ENCODE results near the gene FAIM2.

FAIM2 gene

DNA sequence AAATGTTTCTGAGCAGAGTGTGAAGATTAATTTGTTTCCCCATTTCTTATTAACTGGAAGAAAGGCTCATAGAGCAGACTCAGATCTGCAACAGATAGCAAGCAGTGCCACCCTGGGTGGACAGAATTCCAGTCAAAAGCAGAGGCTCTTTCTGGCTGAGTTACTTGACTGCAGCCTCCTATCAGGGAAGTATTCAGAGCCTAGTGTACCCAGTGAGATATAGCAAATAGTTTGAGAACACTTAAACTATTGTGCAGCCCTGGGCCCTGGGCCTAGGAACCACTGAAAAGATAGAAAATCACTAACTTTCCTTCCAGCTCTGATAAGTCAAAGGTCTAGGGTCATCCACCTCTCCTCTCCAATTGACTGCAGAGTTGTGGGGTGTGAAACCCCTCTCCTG is 35.6 kb upstream of the FAIM2 start:
- H3K4me3 ChIP-seq (ENCODE audit: low read depth, low read length), result no peak overlapping the region
- no peak for TF ChIP-seq CTCF (IDR thresholded peaks at IDR 0.05; ENCODE audit: borderline replicate concordance, insufficient read depth, low read depth, low read length)

- TF ChIP-seq CTCF (IDR thresholded peaks at IDR 0.05; ENCODE audit: borderline replicate concordance, insufficient read depth, low read depth, low read length), result no peak
Measured at GRCh38 chr12:49937639-49938300, 34.1 kb upstream of the FAIM2 start.

DNA sequence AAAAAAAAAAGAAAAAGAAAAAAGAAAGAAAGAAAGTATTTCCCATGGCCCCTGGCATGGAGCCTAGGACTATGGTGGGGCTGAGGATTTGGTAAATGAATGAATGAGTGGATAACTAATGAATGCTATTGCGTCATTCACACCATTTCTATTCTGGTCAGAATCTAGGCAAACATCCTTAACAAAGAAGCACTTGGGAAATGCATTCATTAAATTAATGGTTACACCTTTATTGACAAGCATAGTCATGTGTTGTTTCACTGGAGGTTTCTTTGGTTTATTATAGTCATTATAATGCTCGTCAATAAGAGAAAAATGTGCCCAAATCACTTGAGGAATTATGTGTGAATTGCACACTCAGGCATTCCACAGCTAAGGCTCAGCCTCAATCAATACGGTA is 33.2 kb upstream of the FAIM2 start:
- TF ChIP-seq CTCF (IDR thresholded peaks at IDR 0.05; ENCODE audit: borderline replicate concordance, insufficient read depth, low read depth, low read length), result no peak
- H3K4me3 ChIP-seq (ENCODE audit: low read depth, low read length), result no peak overlapping the region

More at GRCh38 chr12:49937639-49938300, 34.1 kb upstream of the FAIM2 start:
- no peak overlapping the region for H3K4me3 ChIP-seq (ENCODE audit: low read depth, low read length)

DNA sequence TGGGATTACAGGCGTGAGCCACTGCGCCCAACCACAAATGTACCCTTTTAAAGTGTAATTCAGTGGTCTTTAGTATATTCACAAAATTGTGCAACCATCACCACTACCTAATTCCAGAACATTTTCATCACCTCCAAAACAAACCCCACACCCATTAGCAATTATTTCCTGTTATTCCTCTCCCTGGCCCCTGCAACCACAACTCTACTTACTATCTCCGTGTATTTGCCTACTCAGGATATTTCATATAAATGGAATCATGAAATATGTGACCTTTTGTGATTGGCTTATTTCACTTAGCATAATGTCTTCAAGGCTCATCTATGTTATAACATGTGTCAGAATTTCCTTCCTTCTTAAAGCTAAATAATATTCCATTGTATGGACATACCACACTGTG is 30.8 kb upstream of the FAIM2 start:
- H3K4me3 ChIP-seq (ENCODE audit: low read depth, low read length), result no peak overlapping the region
- TF ChIP-seq CTCF (IDR thresholded peaks at IDR 0.05; ENCODE audit: borderline replicate concordance, insufficient read depth, low read depth, low read length), result no peak

- H3K4me3 ChIP-seq (ENCODE audit: low read depth, low read length), result no peak overlapping the region
- TF ChIP-seq CTCF (IDR thresholded peaks at IDR 0.05; ENCODE audit: borderline replicate concordance, insufficient read depth, low read depth, low read length), result no peak
Measured at GRCh38 chr12:49933796-49934195, 30.1 kb upstream of the FAIM2 start.

DNA sequence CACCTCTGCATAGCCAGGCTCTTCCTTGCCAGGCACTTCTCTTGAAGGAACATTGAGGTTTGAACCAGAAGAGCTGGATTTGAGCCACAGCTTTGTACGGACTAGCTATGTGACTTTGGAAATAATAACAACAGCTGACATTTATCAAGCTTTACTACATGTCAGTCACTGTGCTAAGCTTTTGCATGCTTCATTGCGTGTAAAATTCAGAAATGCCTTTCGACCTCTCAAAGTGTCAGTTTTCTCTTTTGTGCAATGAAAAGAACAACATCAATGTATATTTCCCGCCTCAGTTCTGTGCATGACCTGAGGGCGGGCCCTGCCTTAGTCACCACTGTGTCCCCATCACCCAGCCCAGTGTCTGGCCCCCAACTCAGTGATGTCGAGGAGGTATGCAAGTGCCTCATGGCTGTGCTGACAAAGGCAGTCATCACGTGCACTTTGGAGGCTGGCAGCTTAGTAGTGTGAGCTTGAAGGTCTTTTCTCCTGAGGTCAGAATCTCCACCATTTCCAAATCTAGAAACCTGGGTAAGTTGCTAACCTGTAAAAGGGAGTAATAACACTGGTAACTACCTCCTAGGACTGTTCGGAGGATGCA is 28.9 kb upstream of the FAIM2 start:
- H3K4me3 ChIP-seq (ENCODE audit: low read depth, low read length), result no peak overlapping the region
- no peak for TF ChIP-seq CTCF (IDR thresholded peaks at IDR 0.05; ENCODE audit: borderline replicate concordance, insufficient read depth, low read depth, low read length)

GRCh38 chr12:49932023-49932422 is 28.3 kb upstream of the FAIM2 start:
- no peak for TF ChIP-seq CTCF (IDR thresholded peaks at IDR 0.05; ENCODE audit: borderline replicate concordance, insufficient read depth, low read depth, low read length)
- H3K4me3 ChIP-seq (ENCODE audit: low read depth, low read length), result no peak overlapping the region

All from GM12875 (cell line).